Gastroesophageal sphincter (tissue), 3 donors: Measurements from ENCODE around the gene OBI1.

Experiments used
- CTCF ChIP-seq, 4 experiments: fragments of 200-600 bp in 2 of 4; fragments of 450-650 bp in 2 of 4; sonication (generic) in 1 of 4; IDR thresholded peaks; one replicate each; pipeline ENCODE4 v1.5.1; 2017 to 2019; ENCODE audit warnings: antibody characterized with exemption in 4 of 4, mild to moderate bottlenecking in 2 of 4, moderate library complexity in 2 of 4
- EP300 ChIP-seq: sonication (generic); formaldehyde crosslinking; IDR thresholded peaks from one replicate; pipeline ENCODE4 v1.6.1; 2017; ENCODE audit warnings: antibody characterized with exemption, mild to moderate bottlenecking

- no peak for TF ChIP-seq CTCF (IDR thresholded peaks at IDR 0.05)
- no peak for TF ChIP-seq EP300
Observed at GRCh38 chr13:78596399-78596735, 62.6 kb downstream of the OBI1 start.
